Astrocyte of the cerebellum (primary cell): ENCODE results near the gene SFT2D3.

Experiments used
- DNase-seq: peaks from one replicate; pipeline ENCODE4 v3.0.0-alpha.2; 2011; ENCODE audit warnings: low read depth
- H3K4me3 ChIP-seq: 2 replicates; pipeline ENCODE4 v1.5.1; 2011; ENCODE audit warnings: mild to moderate bottlenecking, low read depth, low read length, moderate library complexity
- in situ Hi-C: cut with HindIII; loops from 2 replicates; pipeline ENCODE4 v1.10.0; 2017; ENCODE audit warnings: low sequenced_read_pairs
- TF ChIP-seq, protein P1 (sequence below): IDR thresholded peaks from 2 replicates; pipeline ENCODE4 v1.5.1; 2012; ENCODE audit warnings: low read length, low read depth, moderate library complexity, mild to moderate bottlenecking; ENCODE audit errors: missing control alignments

Gene SFT2D3

DNA sequence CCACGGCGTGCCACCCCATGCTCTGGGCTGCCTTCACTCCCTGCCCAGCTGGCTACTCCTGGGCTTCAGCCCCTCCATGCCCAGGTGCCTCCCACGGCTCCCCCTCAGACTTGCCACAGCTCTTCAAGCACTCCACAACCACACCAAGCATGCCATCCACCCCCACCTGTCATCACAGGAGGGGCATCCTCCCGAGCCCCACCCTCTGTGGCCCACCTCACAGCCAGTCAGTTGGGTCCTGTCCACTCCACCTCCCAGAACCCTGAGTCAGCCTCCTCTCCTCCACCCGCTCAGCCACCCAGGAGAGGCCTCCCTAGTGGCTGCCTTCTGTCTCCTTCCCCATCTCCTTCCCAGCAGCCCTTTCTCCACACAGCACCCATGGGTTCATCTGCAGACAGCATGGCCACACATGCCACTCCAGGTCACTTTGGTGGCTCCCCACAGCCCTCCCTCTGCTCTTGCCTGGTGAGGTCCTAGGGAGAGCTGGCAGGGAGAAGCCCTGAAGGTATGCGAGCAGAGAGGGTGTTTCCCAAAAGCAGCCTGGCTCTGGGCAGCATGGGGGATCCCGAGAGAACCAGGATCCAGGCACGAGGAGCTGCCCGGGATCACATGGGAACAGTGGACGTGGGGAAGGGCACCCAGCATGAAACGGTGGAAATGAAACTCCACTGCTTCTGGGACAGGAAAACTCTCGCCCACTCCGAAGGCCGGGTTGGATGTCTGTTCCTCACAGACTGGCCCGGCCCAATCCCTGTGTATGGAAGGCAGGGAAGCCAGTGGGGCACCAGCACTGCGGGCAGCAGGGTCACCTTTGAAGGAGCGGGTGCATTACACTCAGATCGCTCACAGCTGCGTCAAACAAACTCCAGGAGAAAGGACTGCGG, 28.7 kb upstream of the SFT2D3 start:
- TF ChIP-seq, protein P1, sequence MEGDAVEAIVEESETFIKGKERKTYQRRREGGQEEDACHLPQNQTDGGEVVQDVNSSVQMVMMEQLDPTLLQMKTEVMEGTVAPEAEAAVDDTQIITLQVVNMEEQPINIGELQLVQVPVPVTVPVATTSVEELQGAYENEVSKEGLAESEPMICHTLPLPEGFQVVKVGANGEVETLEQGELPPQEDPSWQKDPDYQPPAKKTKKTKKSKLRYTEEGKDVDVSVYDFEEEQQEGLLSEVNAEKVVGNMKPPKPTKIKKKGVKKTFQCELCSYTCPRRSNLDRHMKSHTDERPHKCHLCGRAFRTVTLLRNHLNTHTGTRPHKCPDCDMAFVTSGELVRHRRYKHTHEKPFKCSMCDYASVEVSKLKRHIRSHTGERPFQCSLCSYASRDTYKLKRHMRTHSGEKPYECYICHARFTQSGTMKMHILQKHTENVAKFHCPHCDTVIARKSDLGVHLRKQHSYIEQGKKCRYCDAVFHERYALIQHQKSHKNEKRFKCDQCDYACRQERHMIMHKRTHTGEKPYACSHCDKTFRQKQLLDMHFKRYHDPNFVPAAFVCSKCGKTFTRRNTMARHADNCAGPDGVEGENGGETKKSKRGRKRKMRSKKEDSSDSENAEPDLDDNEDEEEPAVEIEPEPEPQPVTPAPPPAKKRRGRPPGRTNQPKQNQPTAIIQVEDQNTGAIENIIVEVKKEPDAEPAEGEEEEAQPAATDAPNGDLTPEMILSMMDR, result no peak
- in situ Hi-C loops, result no loop called here
- no peak for DNase-seq
- H3K4me3 ChIP-seq, result no peak overlapping the region

DNA sequence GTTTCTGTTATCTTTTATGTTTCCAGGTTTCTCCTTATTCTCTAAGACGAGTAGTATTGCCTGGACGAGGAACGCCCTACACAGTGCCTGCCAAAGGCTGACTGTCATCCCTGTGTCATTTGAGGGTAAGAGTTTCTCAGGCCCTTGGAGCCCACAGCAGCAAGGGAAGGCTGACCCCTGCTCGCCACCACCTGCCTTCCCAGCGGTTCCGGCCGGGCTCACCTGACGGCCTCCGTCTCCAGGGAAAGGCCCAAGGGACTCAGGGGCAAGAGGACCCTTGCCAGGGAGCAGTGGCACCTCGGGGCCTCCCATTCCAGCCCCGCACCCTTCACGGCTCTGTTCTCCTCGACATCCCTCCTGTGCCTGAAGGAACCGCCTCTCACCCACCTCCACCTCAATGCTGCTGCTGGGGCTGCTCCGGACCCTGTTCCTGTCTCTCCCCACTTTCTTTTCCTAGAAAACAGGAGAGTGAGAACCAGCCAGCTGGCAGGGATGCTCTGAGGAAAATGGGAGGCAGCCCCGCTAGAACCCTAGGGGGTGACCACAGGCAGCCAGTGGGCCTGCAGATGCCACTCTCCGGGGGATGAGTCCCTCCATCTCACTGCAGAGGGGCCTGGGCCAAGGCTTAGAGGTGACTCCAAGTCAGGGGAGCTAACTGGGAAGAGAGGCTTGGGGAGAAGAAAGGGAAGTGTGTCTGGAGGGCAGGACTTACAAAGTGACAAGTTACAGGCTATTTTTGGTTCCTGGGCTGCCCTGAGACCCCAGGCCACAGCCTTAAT, 27.8 kb upstream of the SFT2D3 start:
- in situ Hi-C loops, result no loop called here
- no peak for DNase-seq
- TF ChIP-seq, protein P1, result no peak
- no peak overlapping the region for H3K4me3 ChIP-seq

DNA sequence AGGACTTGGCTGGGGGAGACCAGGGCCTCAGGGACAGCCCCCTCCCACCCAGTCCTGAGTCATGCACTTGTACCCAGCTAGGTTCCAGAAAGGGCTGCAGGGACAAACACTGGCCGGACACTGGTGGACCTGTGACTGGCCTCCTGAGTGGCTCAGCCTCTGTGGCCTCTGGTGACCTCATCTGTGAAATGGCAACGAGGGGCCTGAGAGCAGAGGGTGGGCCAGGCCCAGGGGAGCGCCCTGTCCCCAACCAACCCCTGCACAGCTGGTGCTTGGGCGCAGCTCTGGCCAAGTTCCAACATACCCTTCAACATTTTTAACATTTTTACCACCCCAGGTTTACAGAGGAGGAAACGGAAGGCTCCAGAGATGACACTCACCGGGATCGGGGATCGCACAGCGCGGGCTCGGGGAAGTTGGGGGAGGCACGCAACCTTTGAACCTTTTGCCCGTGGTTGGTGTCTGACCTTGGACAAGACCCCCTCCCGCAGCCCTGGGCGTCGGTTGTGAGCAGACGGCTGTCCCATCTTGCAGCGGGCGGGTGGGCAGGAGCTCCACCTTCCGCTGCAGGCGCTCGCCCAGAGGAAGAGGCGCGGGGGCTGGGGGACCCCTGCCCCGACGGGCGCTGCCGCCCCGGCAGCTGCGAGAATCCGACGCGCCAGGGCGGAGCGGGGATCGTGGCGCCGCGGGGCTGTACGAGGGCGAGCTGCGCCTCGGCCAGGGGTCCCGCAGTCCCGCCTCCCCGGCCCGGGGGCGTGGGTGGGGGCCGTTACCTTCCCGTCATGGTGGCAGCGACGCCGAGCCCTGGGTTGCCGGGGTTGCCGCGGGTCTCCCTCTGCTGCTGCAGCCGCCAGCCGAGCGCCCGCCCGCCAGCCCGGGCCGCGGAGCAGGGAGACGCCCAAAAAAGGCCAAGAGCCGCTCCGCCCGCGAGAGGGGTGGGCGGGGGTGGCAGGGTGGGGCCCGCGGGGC, 26.8 kb upstream of the SFT2D3 start:
- H3K4me3 ChIP-seq, result peak overlapping the region; percentile 32
- no peak for DNase-seq
- in situ Hi-C loops, result no loop called here
- TF ChIP-seq, protein P1, result no peak

DNA sequence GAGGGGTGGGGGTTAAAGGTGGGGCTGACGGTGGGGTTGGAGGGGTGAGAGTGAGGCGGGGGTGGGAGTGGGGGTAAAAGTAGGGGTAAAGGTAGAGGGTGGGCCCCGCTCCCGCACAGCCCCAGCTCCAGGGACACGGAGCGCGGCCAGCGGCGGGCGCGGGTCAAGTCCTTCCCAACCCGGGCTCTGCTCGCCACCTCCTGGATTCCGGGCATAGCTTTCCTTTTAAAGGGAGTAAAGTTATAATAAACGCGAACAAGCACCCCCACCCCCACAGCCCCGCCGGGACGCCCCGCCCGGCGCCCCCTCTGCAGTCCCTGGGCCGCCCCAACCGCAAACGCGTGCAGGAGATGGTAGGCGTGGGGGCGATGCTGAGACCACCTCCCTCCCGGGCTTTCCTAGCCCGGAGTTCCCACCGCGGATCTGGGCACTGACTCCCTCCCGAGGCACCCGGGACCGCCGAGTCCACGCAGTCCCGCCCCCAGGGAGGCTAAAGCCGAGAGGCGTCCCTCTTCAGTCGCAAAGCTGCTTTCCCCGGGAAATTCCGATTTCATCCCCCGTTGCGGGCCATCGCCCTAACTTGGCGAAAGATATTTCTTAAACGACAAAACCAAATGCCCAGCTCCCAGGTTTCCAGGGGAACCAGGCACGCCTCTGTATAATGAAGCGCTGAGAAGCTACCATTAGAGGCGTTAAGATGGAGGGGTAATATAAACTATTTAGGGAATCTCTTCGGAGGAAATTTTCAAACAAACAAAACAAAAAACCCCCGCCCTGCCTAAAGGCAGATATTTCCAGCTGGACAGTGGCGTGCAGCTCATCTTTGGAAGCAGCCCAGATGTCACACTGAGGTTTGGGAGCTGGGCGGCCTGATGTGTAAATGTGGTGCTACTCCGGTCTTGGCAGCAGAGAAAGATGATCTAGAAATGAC, 25.7 kb upstream of the SFT2D3 start, which contains the start of gene LIMS2:
LIMS2 (minus strand) TSS at position 200 of the 931 bp plus-strand sequence. CDS start 506 bp downstream, outside the sequence.
- TF ChIP-seq, protein P1, result no peak
- in situ Hi-C loops, result no loop called here
- peak within 1 kb of the TSS; percentile 42 for H3K4me3 ChIP-seq
- no peak for DNase-seq

DNA sequence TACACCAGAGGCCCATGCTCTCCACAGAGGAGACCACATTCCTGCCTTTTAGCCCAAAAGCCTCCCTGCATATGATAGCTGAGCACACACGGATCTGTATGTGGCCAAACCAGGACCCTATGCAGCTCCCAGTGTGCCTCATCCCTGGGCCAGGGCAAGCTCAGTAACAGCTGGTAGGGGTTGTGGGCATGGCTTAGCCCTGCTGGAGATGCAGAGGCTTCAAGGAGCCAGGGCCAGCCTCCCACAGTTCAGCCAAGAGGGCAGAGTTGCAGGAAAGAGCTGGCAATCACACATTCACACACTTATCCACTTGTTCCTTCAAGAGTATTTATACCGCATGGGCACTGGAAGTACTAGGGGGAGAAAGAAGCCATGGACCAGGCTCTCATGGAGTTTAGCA, 24.4 kb upstream of the SFT2D3 start:
- H3K4me3 ChIP-seq, result no peak overlapping the region
- TF ChIP-seq, protein P1, result no peak
- no peak for DNase-seq
- in situ Hi-C loops, result no loop called here
